Measurements from ENCODE around the gene KITLG. TPM values are rescaled to one million over a fixed set of nuclear protein-coding genes. Genes with fewer than 3 reads are reported as not detected.
"Not testable (repeated sequence)": the region's sequence is repeated elsewhere in the genome, so short reads cannot be mapped to it uniquely, and the experiment has no call there.

KITLG gene
- total RNA-seq, 1 donor from 2014 or later = 12.7 TPM

DNA sequence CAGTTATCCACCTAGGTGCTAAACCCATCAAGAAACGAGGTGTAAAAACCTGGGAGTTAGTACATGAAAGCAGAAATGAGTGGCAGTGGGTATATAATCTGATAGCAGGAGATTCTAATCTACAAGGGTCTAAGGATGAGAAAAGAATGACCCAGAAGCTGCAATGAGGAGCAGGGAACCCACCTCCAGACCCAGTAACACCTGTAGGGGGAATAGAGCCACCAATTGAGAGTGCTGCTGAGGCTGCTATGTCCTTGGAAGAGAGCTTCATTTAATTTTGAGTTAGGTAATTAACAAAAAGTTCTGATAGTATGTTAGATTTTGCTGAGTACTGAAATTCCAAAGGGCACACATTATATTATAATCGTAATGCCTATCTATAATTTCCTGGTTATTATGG, 89.8 kb downstream of the KITLG start:
- no peak for ATAC-seq

DNA sequence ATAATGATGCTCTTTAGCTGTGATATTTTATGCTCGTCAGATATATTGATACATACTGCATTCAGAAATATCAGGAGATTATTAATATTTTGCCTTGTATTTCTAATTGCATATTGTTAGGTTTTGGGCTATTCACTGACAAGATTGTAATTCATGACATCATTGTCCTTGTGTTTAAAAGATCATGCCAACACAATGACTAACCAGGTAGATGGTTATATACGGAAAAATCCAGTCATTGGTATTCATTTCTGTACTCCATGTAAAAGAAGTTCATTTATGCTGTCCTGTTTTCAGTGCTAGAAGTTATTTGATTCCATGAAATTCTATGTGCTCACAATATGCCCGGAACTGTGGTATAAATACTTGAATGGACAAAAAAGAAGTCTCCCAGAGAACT, 107.5 kb downstream of the KITLG start:
- ATAC-seq = no peak

- ATAC-seq = no peak
Observed at GRCh38 chr12:88472248-88472647, 108.0 kb downstream of the KITLG start.

DNA sequence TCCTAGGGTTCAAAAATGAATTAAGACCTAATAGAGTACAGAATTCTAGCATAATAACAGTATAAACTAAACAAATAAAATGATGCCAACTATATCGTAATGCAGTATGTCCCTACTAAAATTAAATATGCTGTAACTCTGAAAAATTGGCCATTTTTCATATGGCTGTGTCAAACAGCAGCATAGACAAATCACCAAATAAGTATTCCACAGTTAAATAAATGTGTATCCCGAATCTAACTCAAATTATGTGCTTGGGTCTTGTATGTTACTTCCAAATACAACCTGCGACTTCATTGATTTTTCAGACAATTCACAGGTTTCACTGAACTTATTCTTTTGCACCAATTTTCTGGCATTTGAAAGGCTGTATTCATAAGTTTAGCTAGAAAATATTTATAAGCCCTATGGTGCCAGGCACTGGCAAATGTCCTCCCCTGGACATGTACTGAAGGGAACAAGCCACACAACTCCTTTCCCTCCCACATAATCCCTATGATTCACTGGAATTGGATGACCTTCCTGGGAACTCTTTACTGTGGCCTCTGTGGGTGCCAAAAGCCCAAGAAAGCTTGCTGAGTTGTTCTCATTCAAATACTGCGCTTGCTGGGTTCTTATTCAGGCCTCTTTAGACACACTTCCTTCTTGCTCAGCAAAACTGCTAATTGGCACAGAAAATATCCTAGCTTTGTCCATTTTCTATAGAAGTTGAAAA, 108.8 kb downstream of the KITLG start:
- peak; percentile 51 for ATAC-seq

DNA sequence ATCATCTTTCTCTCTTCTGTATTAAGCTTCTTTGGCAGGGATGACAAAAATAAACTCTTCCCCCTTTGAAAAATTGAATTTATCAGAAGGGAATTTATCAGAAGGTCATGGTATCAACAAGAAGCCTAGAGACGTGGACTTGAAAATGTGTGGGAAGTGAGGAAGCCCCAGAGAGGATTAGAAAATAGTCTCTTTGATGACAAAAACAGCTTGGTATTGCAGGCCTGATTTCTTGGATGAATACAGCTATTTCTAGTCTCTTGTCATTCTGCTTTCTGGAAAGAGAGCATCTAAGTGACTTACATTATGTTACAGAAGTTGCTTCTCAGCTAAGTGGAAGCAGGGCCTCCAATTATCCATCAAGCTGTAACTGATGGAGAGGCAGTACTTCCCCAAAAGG, 111.1 kb downstream of the KITLG start:
- no peak for ATAC-seq

DNA sequence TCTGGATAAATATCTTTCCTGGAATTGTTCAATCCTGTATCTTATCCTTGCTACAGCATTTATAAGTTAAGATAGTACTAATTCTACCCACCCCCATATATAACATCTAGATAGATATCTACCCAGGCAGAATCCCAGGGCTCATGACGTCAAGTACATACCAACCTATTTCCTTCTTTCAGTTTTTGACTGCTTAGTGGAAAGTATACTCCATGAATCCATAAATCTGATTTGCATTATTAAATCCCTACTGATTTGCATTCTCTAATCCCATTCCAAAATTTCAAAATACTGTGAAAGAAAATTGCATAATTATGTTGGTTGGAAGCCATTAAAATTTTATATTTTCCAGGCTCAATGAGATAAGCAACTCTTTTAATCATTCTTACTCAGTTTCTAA, 111.7 kb downstream of the KITLG start:
- no peak for ATAC-seq

- ATAC-seq = not testable (repeated sequence)
Observed at GRCh38 chr12:88466708-88467107, 113.6 kb downstream of the KITLG start.

DNA sequence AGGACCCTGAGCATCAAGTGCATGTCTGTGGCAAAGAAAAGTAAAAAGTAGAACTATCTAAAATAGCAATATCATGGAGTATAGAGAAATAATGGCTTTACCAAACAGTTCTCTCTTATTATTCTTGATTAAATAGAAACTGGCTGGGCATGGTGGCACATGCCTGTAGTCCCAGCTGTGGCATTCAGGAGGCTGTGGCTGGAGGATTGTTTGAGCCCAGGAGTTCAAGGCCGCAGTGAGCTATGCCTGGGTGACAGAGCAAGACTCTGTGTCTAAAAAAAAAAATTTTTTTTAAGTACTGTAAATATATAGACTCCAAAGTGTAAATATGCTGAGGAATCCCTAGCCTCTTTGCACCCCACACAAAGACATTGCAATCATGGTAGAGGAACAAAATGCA, 121.9 kb downstream of the KITLG start:
- ATAC-seq = no peak

DNA sequence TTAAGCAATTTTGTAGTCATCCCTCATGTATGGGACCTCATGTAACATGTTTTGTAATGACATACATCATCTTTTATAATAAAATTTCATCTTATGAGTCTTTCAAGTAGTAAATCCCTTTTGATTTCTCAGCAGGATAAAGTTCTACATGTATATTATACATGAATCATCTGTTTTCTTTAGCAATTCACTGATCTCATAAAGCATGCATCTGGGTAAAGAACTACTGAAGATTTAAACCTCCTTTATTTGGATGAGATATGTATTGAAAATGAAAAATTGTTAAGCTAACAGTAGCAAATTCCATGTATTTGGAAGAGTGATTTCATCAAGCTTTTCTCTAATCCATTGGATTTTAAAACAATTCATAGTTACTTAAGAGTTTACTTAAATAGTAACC, 126.9 kb downstream of the KITLG start:
- ATAC-seq = peak; percentile 80

DNA sequence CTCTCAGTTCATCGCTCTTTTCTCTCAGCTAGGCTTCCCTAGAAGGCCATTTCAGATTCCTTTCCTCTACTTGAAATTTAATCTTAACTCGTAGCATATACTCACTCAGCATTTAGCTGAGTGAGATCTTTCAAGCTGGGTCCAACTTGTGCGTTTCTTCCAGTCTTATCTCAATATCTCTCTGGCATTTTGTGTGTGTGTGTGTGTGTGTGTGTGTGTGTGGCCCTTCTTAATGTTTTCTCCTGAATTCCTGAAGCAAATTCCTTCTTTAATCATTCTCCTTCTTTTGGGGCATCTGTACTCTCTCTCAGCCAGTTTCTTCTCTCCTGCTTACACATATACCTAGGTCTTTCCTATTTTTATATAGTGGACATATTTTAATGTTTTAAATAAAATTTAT, 129.1 kb downstream of the KITLG start:
- no peak for ATAC-seq

DNA sequence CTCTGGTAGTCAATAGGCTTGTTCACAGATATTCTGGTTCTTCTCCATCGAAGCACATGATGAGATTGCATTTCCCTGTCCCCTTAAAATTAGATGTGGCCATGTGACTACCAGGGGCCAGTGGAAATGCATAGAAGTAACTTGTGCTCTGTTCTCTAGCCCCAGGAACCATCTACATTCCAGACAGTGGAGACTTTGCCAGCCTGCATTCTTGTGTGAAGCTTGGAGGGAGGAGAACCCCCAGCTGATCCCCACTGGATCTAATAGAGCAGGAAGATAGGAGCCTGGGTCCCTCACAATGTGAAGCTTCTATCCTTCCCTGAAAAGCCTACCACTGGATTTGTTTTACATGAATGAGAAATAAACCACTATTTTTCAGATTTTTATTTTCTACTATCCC, 130.1 kb downstream of the KITLG start:
- no peak for ATAC-seq

GRCh38 chr12:88448337-88448915, 131.8 kb downstream of the KITLG start:
- ATAC-seq = no peak

DNA sequence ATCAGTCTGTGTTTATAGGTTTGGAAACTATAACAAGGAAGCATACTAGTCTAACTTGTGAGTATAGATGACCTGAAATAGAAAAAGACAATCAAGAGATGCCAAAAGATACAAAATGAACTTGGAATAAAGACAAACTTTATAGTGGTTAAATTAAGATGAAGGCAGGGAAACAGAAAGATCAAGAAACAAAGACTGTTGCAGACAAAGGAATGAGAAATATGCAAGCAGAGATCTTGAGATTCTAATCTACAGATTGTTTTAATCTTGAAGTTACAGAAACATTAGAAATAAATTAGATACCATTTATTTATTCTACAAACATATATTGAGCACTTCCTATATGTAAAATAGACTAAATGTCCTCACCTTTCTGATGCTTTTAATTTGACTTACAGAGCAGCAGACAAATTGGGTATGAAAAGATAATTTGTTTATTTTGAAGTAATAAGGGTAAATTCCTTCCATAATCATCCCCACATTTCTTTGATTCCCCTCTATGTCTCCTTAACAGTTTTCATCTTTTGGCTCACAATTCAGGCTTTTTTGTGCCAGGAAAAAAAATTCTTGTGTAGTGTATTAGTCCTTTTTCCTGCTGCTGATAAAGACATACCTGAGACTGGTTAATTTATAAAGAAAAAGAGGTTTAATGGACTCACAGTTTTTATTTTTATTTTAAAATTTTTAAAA, 134.4 kb downstream of the KITLG start:
- ATAC-seq = no peak

DNA sequence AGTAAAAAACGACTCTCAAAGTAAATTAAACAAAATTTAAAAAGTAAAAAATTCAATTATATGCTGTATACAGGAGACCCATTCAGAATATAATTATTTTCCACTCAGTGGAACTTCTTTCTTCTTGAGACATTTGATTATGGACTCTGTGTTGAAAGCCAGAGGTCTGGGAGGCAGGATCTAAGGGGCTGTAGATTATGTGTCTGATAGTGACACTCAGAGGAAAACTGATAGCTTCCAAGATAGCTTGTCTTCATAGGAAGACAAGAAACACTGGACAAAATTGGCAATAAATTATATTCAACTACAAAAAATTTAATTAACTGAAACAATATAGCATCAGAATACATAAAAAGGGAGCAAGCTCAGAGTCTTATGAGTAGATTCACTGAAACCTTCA, 135.8 kb downstream of the KITLG start:
- ATAC-seq = no peak

All from esophagus mucosa (tissue), 1 donor.